Ovary (tissue), 9 donors: ENCODE results near the gene MAST4. TPM values are rescaled to one million over a fixed set of nuclear protein-coding genes. Genes with fewer than 3 reads are reported as not detected.

Experiments used
- DNase-seq, 5 donors: peaks; one replicate each; pipeline ENCODE4 v3.0.0-alpha.2; 2019 to 2020
- H3K27ac ChIP-seq, 2 donors: fragments of 200-600 bp; one replicate each; pipeline versions ENCODE4 v1.5.1 to v1.8.0; 2019 to 2022
- H3K27me3 ChIP-seq: fragments of 200-600 bp; one replicate; pipeline ENCODE4 v1.8.0; 2022
- H3K36me3 ChIP-seq: fragments of 200-600 bp; sonication (generic); one replicate; pipeline ENCODE4 v1.5.1; 2019
- H3K4me1 ChIP-seq: one replicate; pipeline ENCODE4 v1.8.1; 2013; ENCODE audit warnings: mild to moderate bottlenecking, moderate library complexity; ENCODE audit not compliant: insufficient read depth
- H3K4me3 ChIP-seq: fragments of 200-600 bp; sonication (generic); one replicate; pipeline ENCODE4 v1.5.1; 2017
- H3K9me3 ChIP-seq, 2 donors: fragments of 200-600 bp in 1 of 2; sonication (generic) in 1 of 2; one replicate each; pipeline versions ENCODE4 v1.5.1 to v1.8.1; 2013 to 2019; ENCODE audit warnings: mild to moderate bottlenecking in 1 of 2, moderate library complexity in 1 of 2
- CTCF ChIP-seq, 3 donors: fragments of 450-650 bp in 2 of 3; fragments of 200-600 bp in 1 of 3; IDR thresholded peaks; one replicate each; pipeline versions ENCODE4 v1.5.1 to v1.8.0; 2016 to 2022; ENCODE audit warnings: antibody characterized with exemption in 3 of 3, mild to moderate bottlenecking in 1 of 3
- EP300 ChIP-seq: sonication (generic); formaldehyde crosslinking; IDR thresholded peaks from one replicate; pipeline ENCODE4 v1.6.1; 2017; ENCODE audit warnings: antibody characterized with exemption
- POLR2A ChIP-seq: fragments of 450-650 bp; IDR thresholded peaks from one replicate; pipeline ENCODE4 v1.6.1; 2017; ENCODE audit warnings: antibody characterized with exemption, mild to moderate bottlenecking, moderate library complexity
- WGBS, 3 donors: extraction: QIAGEN DNeasy Blood & Tissue Kit in 1 of 3; methylation state at CpG; one replicate each; pipeline versions ENCODE4 v1.1.5 to v1.1.7; 2013 to 2017; 5-methylcytosine and 5-hydroxymethylcytosine counted together
- intact Hi-C, 4 donors: fragments of 100-400 bp; cut with DNase I; formaldehyde crosslinking; loops; one replicate each; pipeline versions ENCODE4 v1.11.0 to v1.15.1; 2022 to 2023
- polyA plus RNA-seq, 2 donors: library from polyadenylated mRNA; stranded (reverse); fragments of 200-250 nt in 1 of 2; fragments of 350-450 nt in 1 of 2; fragmentation: Illumina TruSeq in 1 of 2; extraction: RNeasy Lipid Tissue Mini Kit (QIAGEN cat#74804) in 1 of 2; gene quantifications; one replicate each; pipeline ENCODE4 v1.2.3, GENCODE V29; 2013 to 2014
- total RNA-seq, 7 donors: library from RNA; depleted of rRNA in 2 of 7; stranded (reverse); fragments of >200 nt in 2 of 7; fragmentation: NEBNext Ultra II Directional in 3 of 7; extraction: Animal tissue kit (Norgen Biotek cat#: 25700) in 3 of 7; gene quantifications; one replicate each; pipeline versions ENCODE4 v1.1.0 to v1.2.4, GENCODE V29; 2016 to 2023
- donor health status: DM: no; HTN: no; CAD: no; lungs with moderate emphysema.
- donor health status: DM: no; HTN: no; CAD: no.
- donor health status: Bipolar disorder and iron deficiency.
- donor health status: DM: yes; HTN: yes; CAD: no.
- donor health status: DM: no; HTN: no; CAD: no.
- donor health status: DM: yes; HTN: yes; CAD: no.

Gene MAST4
- total and polyA plus RNA-seq, 9 donors = 11.6 to 86.3 (median 57.6) TPM

- TF ChIP-seq CTCF (IDR thresholded peaks at IDR 0.05) = no peak
- TF ChIP-seq POLR2A = no peak
- no peak for TF ChIP-seq EP300
- Histone ChIP-seq H3K4me3 (no peak overlapping the region), H3K4me1 (peaks cover 8% of the 10 kb centered on the region), H3K9me3 (no peaks in the 10 kb centered on the region), H3K36me3 (no peaks in the 10 kb centered on the region), H3K27me3 (no peaks in the 10 kb centered on the region), H3K27ac (no peak overlapping the region)
- WGBS, 3 donors = 93 to 95% (median 94%) methylated on average over 4 of the region's 4 CpGs
- no peak for DNase-seq
- intact Hi-C loops = no loop called here
These were observed 360.2 kb downstream of the MAST4 start for GRCh38 chr5:66956439-66956838.

GRCh38 chr5:66958201-66958979 lies 362.2 kb downstream of the MAST4 start:
- Histone ChIP-seq H3K4me3 (peak overlapping the region; percentile 35), H3K4me1 (peaks cover 10% of the 10 kb centered on the region), H3K36me3 (no peaks in the 10 kb centered on the region), H3K9me3 (no peaks in the 10 kb centered on the region), H3K27ac (peak overlapping the region in 1 of 2 donors; percentile 33), H3K27me3 (no peaks in the 10 kb centered on the region)
- DNase-seq = no peak
- TF ChIP-seq POLR2A (no peak), EP300 (no peak), CTCF (IDR thresholded peaks at IDR 0.05) (no peak)
- WGBS, 3 donors = 4 to 8% (median 5%) methylated on average over 10 of the region's 10 CpGs
- intact Hi-C loops = no loop called here

GRCh38 chr5:66958980-66959641 lies 362.9 kb downstream of the MAST4 start:
- Histone ChIP-seq H3K4me3 (peak overlapping the region; percentile 35), H3K9me3 (no peaks in the 10 kb centered on the region), H3K36me3 (no peaks in the 10 kb centered on the region), H3K27ac (no peak overlapping the region), H3K27me3 (no peaks in the 10 kb centered on the region), H3K4me1 (peaks cover 11% of the 10 kb centered on the region)
- intact Hi-C loops = no loop called here
- peak; percentile 15 to 44 (median 28) for DNase-seq
- TF ChIP-seq POLR2A (no peak), EP300 (no peak), CTCF (IDR thresholded peaks at IDR 0.05) (no peak)
- WGBS, 3 donors = 0 to 10% (median 6%) methylated on average over 11 of the region's 11 CpGs

GRCh38 chr5:66959653-66960052 lies 363.5 kb downstream of the MAST4 start:
- WGBS, 3 donors = 22 to 30% (median 29%) methylated on average over 2 of the region's 2 CpGs
- TF ChIP-seq EP300 = no peak
- TF ChIP-seq POLR2A = no peak
- no peak for TF ChIP-seq CTCF (IDR thresholded peaks at IDR 0.05)
- Histone ChIP-seq H3K27ac (no peak overlapping the region), H3K4me1 (peaks cover 11% of the 10 kb centered on the region), H3K9me3 (no peaks in the 10 kb centered on the region), H3K36me3 (no peaks in the 10 kb centered on the region), H3K27me3 (no peaks in the 10 kb centered on the region), H3K4me3 (peak overlapping the region; percentile 35)
- no peak for DNase-seq
- intact Hi-C loops = no loop called here
